ENCODE data around the gene TEX261.

TEX261 gene

DNA sequence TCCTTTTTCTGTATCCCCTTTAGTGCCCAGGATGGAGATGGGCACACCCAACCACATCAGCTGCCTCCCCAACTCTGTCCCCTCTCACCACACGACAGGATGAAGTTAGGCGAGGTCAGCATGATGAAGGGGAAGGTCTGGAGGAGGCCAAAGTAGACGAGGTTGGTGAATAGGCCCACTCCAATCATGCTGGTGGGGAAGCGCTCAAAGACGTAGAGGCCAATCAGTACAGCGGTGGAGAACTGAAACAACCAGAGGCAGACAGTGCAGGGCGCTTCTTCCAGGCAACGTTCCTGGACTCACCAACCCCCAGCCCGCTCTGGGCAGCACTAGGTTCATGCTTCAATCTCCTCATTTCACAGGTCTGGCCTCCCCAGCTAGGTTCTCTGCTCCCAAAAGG is 2.9 kb downstream of the TEX261 start:
- Histone ChIP-seq H3K4me1 (peaks cover 22 to 41% (median 29%) of the 10 kb centered on the region in 10 experiments), H3K9me3 (replicated peaks in 1 of 11) (no peaks in the 10 kb centered on the region), H3K4me2 (peak overlapping the region in 3 of 11 experiments; percentile 38 to 94 (median 93); a peak in 5 of 22 replicates), H3K36me3 (peaks cover 55 to 65% (median 61%) of the 10 kb centered on the region in 11 experiments), H3K4me3 (no peak overlapping the region), H4K20me1 (peaks cover 47 to 77% (median 70%) of the 10 kb centered on the region in 11 experiments; a peak in 21 of 22 replicates), H3K27me3 (no peaks in the 10 kb centered on the region), H3K27ac (no peak overlapping the region), H3K9ac (peak overlapping the region in 1 of 11 experiments; percentile 31; a peak in 1 of 22 replicates)
- TF ChIP-seq Cebpa-rat (IDR thresholded peaks at IDR 0.05): no peak

DNA sequence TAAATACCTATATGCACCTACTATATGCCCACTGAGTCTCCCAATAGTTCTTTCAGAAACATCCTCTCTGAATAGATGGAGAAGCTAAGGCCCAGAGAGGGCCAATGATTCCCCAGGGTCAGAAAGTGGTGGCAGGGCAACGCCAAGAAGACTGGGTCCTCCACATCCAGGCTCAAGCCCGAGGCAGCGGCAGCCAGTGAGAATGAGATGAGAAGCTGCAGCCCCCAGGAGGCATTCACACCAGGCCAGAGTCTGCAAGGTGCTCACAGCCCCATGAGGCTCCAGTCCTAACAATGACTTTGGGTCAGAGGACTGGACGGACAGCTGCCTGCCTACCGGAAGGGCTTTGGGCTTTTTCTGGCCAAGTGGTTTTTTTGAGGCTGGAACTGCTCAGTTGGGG is 3.5 kb downstream of the TEX261 start:
- Histone ChIP-seq H3K27me3 (no peaks in the 10 kb centered on the region), H3K36me3 (peaks cover 61 to 71% (median 67%) of the 10 kb centered on the region in 11 experiments), H3K4me1 (peaks cover 22 to 43% (median 29%) of the 10 kb centered on the region in 10 experiments), H3K4me2 (peak overlapping the region in 1 of 11 experiments; percentile 94; a peak in 1 of 22 replicates), H4K20me1 (peaks cover 53 to 83% (median 75%) of the 10 kb centered on the region in 11 experiments; a peak in 21 of 22 replicates), H3K4me3 (no peak overlapping the region), H3K27ac (no peak overlapping the region), H3K9ac (0 out of 22 replicates have a peak overlapping the region, but pooled peaks of 3 of the 11 experiments have one; percentile 2 to 13 (median 3)), H3K9me3 (replicated peaks in 1 of 11) (no peaks in the 10 kb centered on the region)
- TF ChIP-seq Cebpa-rat (IDR thresholded peaks at IDR 0.05): no peak

DNA sequence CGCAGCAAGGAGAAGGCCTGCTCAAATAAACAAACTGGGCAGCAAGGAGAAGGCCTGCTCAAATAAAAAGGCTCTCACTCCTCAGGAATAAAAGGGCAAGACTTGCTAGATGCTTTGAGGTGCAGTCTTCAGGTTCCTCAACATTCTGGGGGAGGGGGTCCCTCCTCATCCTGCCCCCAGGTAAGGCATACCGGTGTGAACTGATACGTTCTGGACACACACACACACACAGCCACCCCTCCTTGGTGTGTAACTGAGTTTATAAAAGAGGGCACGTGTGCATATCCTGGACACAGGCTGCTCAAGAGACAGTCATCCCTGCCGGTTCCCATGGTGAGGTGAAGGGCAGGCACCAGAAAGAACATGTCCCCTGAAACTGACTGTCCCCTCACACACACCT is 4.5 kb downstream of the TEX261 start:
- Histone ChIP-seq H3K4me3 (no peak overlapping the region), H3K27ac (no peak overlapping the region), H3K9ac (0 out of 22 replicates have a peak overlapping the region, but pooled peaks of 3 of the 11 experiments have one; percentile 3 to 14 (median 11)), H3K27me3 (no peaks in the 10 kb centered on the region), H3K9me3 (replicated peaks in 1 of 11) (no peaks in the 10 kb centered on the region), H3K36me3 (peaks cover 63 to 81% (median 74%) of the 10 kb centered on the region in 11 experiments), H3K4me2 (no peak overlapping the region), H4K20me1 (peaks cover 58 to 92% (median 84%) of the 10 kb centered on the region in 11 experiments; a peak in 21 of 22 replicates), H3K4me1 (peaks cover 22 to 45% (median 32%) of the 10 kb centered on the region in 10 experiments)
- TF ChIP-seq Cebpa-rat (IDR thresholded peaks at IDR 0.05): no peak

DNA sequence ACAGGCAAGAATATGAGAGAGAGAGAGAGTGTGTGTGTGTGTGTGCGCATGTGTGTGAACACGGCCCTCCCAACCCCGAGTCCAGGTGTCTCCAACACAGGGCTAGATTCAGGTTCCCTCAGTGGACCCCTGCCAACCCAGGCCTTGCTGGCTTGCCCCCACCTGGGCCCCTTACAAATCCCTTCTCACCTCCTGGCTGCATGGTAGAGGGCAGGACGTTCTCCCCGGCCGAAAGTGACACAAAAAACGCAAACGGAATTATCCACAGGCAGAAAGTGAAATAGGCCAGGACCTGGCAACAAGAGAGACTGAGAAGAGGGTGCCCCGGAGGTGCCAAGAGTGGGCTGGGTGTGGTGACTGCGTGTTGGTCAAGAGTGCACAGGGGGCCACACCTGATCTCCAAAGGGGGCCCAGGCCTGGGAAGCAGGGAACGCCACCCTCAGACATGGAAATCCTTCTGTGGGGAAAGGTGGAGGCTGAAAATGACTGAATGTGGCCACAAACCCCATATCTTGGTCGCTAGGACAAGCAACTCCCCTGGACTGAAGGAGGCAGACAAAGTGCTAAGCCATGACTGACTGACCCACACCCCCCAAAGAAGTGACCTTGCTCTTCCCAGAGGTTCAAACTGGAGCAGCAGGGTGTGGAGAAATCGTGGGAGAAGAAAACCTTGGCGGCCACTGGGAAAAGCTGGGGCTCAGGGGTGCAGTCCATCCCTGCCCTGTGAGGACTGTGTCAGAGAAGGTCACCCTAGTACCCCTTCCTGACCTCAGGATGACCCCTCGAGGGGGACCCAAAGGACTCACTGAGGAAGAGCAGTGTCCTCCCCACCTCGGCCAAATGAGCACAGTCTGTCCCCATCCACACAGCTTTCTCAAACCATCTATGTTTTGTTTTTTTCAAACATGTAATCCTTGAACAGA is 5.7 kb downstream of the TEX261 start:
- no peak overlapping the region for H3K27ac ChIP-seq
- peak overlapping the region in 1 of 11 experiments; percentile 33; a peak in 2 of 22 replicates for H3K9ac ChIP-seq
- no peaks in the 10 kb centered on the region for H3K9me3 ChIP-seq (replicated peaks in 1 of 11)
- no peaks in the 10 kb centered on the region for H3K27me3 ChIP-seq
- H3K4me3 ChIP-seq: no peak overlapping the region
- peaks cover 61 to 99% (median 91%) of the 10 kb centered on the region in 11 experiments; a peak in 21 of 22 replicates for H4K20me1 ChIP-seq
- H3K4me2 ChIP-seq: no peak overlapping the region
- peaks cover 68 to 92% (median 80%) of the 10 kb centered on the region in 11 experiments for H3K36me3 ChIP-seq
- TF ChIP-seq Cebpa-rat (IDR thresholded peaks at IDR 0.05): no peak
- H3K4me1 ChIP-seq: peaks cover 23 to 46% (median 32%) of the 10 kb centered on the region in 10 experiments

DNA sequence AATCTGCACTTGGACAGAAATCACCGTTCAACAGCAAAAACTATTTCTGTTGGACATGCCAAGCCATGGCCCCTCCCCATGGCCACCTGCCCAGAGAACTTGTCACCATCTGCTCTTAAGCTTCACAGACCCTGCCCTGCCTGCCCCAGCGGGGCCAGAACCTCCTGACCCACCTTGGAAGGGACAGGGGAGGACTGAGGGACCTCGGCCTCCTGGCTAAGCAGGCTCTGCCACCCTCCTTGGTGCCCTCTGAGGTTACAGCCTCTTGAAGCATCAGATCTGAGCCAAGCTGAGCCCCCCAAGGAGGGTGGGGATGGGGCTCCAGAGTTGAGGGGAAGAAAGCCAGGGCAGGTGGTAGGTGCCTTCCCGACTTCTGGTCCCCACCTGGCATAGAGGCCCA is 6.5 kb downstream of the TEX261 start:
- no peak for TF ChIP-seq Cebpa-rat (IDR thresholded peaks at IDR 0.05)
- peaks cover 70 to 95% (median 85%) of the 10 kb centered on the region in 11 experiments for H3K36me3 ChIP-seq

DNA sequence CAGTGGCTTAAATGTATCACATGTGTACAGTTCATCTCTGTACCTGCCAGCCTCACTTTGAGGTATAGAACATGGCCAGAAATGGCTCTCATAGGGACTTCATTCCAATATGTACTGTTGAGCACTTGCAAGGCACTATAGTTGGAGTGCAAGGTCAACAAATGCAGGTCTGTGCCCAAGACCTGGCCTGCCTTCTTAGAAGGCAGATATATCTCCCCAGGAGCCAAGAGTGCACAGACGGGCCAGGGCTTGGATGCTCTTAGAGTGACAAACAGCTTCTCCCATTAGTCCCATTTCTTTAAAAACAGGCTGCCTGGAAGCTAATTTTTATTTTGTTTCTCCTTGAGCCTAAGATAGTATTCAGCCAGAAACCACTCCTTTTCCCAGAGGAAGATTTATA is 7.3 kb downstream of the TEX261 start:
- peaks cover 70 to 94% (median 80%) of the 10 kb centered on the region in 11 experiments for H3K36me3 ChIP-seq
- no peak for TF ChIP-seq Cebpa-rat (IDR thresholded peaks at IDR 0.05)

More for the DNA sequence above, 6.5 kb downstream of the TEX261 start:
- Histone ChIP-seq H3K4me1 (peaks cover 15 to 38% (median 24%) of the 10 kb centered on the region in 10 experiments), H3K4me2 (no peak overlapping the region), H3K27me3 (no peaks in the 10 kb centered on the region), H3K9ac (no peak overlapping the region), H3K9me3 (replicated peaks in 1 of 11) (no peaks in the 10 kb centered on the region), H3K27ac (no peak overlapping the region), H4K20me1 (peaks cover 56 to 97% (median 91%) of the 10 kb centered on the region in 11 experiments; a peak in 21 of 22 replicates), H3K4me3 (no peak overlapping the region)

DNA sequence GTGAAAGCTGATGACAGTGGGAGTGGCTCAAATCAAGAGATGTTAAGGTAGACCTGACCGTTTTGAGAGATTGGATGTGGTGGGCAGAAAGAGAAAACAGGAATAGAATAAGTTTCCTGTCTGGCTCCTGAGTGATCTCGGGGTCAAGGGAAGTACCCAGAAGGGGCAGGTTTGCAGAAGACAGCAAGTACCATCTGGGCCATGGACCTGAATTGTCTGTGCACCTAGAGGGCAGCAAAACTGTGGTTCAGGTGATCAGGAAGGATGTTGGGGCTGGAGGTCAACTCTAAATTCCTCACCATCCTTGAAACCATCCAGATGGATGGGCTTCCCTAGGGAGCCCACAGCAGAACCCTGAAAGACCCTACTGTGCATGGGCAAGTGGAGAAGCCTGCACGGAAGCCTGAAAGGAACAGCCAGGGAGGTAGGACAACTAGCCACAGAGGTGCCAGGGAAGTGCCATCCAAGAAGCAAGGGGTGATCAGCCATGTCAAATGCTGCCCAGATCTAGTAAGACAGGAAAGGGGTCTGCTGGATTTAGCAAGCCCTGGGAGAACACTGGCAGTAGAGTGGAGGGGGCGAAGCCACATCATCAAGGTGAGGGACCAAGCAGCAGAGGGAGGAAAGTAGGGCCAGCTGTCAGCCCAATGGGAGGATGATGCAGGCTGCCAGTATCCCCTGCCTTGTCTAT is 8.0 kb downstream of the TEX261 start:
- Histone ChIP-seq H3K9ac (no peak overlapping the region), H3K4me2 (peak overlapping the region in 3 of 11 experiments; percentile 50 to 56 (median 53); a peak in 3 of 22 replicates), H3K27ac (no peak overlapping the region), H3K9me3 (replicated peaks in 1 of 11) (no peaks in the 10 kb centered on the region), H3K36me3 (peaks cover 64 to 89% (median 73%) of the 10 kb centered on the region in 11 experiments), H3K4me3 (no peak overlapping the region), H4K20me1 (peaks cover 46 to 97% (median 78%) of the 10 kb centered on the region in 11 experiments; a peak in 21 of 22 replicates), H3K27me3 (no peaks in the 10 kb centered on the region), H3K4me1 (peaks cover 11 to 23% (median 17%) of the 10 kb centered on the region in 10 experiments)
- TF ChIP-seq Cebpa-rat (IDR thresholded peaks at IDR 0.05): no peak

More for the DNA sequence above, 7.3 kb downstream of the TEX261 start:
- Histone ChIP-seq H3K4me3 (no peak overlapping the region), H3K4me1 (peaks cover 11 to 30% (median 18%) of the 10 kb centered on the region in 10 experiments), H3K4me2 (no peak overlapping the region), H3K27me3 (no peaks in the 10 kb centered on the region), H3K27ac (no peak overlapping the region), H3K9me3 (replicated peaks in 1 of 11) (no peaks in the 10 kb centered on the region), H3K9ac (no peak overlapping the region), H4K20me1 (peaks cover 50 to 97% (median 85%) of the 10 kb centered on the region in 11 experiments; a peak in 21 of 22 replicates)

DNA sequence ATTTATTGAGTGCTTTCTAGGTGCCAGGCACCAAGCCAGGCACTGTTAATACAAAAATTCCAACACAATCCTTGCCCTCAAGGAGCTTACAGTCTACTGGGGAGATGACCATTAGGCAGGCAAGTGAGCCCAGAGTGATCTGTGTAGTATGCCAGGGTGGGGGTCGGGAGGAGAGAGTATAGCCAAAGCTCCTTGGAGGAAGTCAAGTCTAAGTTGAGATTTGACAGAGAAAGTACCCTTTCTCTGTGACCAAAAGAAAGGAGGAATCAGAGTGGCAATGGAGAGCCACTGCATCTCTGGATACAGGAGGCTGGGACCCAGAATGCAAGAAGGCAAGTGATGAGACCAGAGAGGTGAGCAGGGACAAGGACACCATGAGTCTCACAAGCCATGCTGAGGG is 8.7 kb downstream of the TEX261 start:
- no peak overlapping the region for H3K9ac ChIP-seq
- peaks cover 11 to 23% (median 17%) of the 10 kb centered on the region in 10 experiments for H3K4me1 ChIP-seq
- peak overlapping the region in 10 of 11 experiments; percentile 19 to 68 (median 48); a peak in 11 of 22 replicates for H3K4me2 ChIP-seq
- H3K9me3 ChIP-seq (replicated peaks in 1 of 11): no peaks in the 10 kb centered on the region
- peaks cover 58 to 82% (median 66%) of the 10 kb centered on the region in 11 experiments for H3K36me3 ChIP-seq
- H3K27me3 ChIP-seq: no peaks in the 10 kb centered on the region
- no peak overlapping the region for H3K27ac ChIP-seq
- TF ChIP-seq Cebpa-rat (IDR thresholded peaks at IDR 0.05): no peak
- H3K4me3 ChIP-seq: no peak overlapping the region
- H4K20me1 ChIP-seq: peaks cover 40 to 97% (median 75%) of the 10 kb centered on the region in 11 experiments; a peak in 20 of 22 replicates

Measured in BLaER1 treated with 17β-estradiol and CSF1 and Interleukin-3, amounts not matched to agents 10 nM and 100 nM (cell line).